ENCODE measurements around the gene PPFIA3.

- no peak for TF ChIP-seq CTCF (IDR thresholded peaks at IDR 0.05)
- TF ChIP-seq POLR2A (IDR thresholded peaks at IDR 0.05), result no peak
These were observed at the start of gene PPFIA3 for GRCh38 chr19:49119411-49120324.

All from tibial nerve (tissue), 3 donors.